Activated B cell treated with CpG ODN at 0.5 μM for 24 hours (primary cell): ENCODE measurements around the gene RMDN3. TPM values are rescaled to one million over a fixed set of nuclear protein-coding genes. Genes with fewer than 3 reads are reported as not detected.

Experiments used
- ATAC-seq: fragments of 200-7000 bp; cut with Tn5 transposase; one replicate; pipeline ENCODE4 v1.10.0; 2021; ENCODE audit warnings: low read depth, mild to moderate bottlenecking, moderate library complexity
- CTCF ChIA-PET: fragments of 350-600 bp; sonication (Branson Sonifier 250); formaldehyde crosslinking; loops from one replicate; lab custom pipeline; 2021; ENCODE audit warnings: antibody characterized with exemption; lab: Charles Lee
- POLR2A ChIA-PET: fragments of 350-600 bp; sonication (Branson Sonifier 250); formaldehyde crosslinking; loops from one replicate; lab custom pipeline; 2021; ENCODE audit warnings: antibody characterized with exemption; lab: Charles Lee
- DNase-seq: peaks from one replicate; pipeline ENCODE4 v3.0.0; 2022
- H3K27ac Mint-ChIP-seq: one replicate; pipeline ENCODE4 v1.8.0; 2020; ENCODE audit warnings: mixed read lengths
- H3K27me3 Mint-ChIP-seq: one replicate; pipeline ENCODE4 v1.8.0; 2021; ENCODE audit warnings: mixed read lengths
- H3K36me3 Mint-ChIP-seq: one replicate; pipeline ENCODE4 v1.8.0; 2021; ENCODE audit warnings: low read depth, mixed read lengths
- H3K4me1 Mint-ChIP-seq: one replicate; pipeline ENCODE4 v1.8.0; 2021; ENCODE audit warnings: mixed read lengths
- H3K4me3 Mint-ChIP-seq: one replicate; pipeline ENCODE4 v1.8.0; 2020; ENCODE audit warnings: mild to moderate bottlenecking, mixed read lengths
- H3K9me3 Mint-ChIP-seq: one replicate; pipeline ENCODE4 v1.8.0; 2020; ENCODE audit warnings: mixed read lengths
- CTCF ChIP-seq: fragments of 200-600 bp; IDR thresholded peaks from one replicate; pipeline ENCODE4 v1.8.0; 2022; ENCODE audit warnings: antibody characterized with exemption, mild to moderate bottlenecking
- intact Hi-C: fragments of 100-400 bp; cut with micrococcal nuclease; formaldehyde crosslinking; loops from one replicate; pipeline ENCODE4 v1.15.1; 2024
- total RNA-seq: library from RNA; stranded (reverse); gene quantifications from 2 replicates; pipeline ENCODE4 v1.2.3, GENCODE V29; 2022

RMDN3 gene
- total RNA-seq, 1 donor from 2014 or later, result 25.6 TPM

- TF ChIP-seq CTCF, result no peak
- Mint-ChIP-seq H3K36me3 (no peaks in the 10 kb centered on the region), H3K27me3 (no peaks in the 10 kb centered on the region), H3K4me3 (peak overlapping the region; percentile 85), H3K4me1 (peaks cover 26% of the 10 kb centered on the region), H3K9me3 (no peaks in the 10 kb centered on the region), H3K27ac (peak overlapping the region; percentile 68)
- DNase-seq (peak; percentile 34), ATAC-seq (peak; percentile 18)
- ChIA-PET CTCF (interaction anchor here (1.0 kb wide), 1 partner anchor 20 kb away, joined by 4 read pairs; no protein-coding TSS in a partner anchor), POLR2A (interaction anchor here (0.7 to 2.2 kb wide), 6 partner anchors 13 to 353 kb away, joined by 3 to 7 read pairs (median 4); partner anchors contain the start of genes INO80, RAD51 and RPUSD2)
- intact Hi-C loops, result no loop called here
Observed at GRCh38 chr15:40762919-40763800, 8.1 kb upstream of the RMDN3 start.

- no peaks in the 10 kb centered on the region for H3K9me3 Mint-ChIP-seq
- TF ChIP-seq CTCF, result no peak
- H3K36me3 Mint-ChIP-seq, result peaks cover under 1% of the 10 kb centered on the region
- ATAC-seq (no peak), DNase-seq (no peak)
- ChIA-PET POLR2A (interaction anchor here (6.2 kb wide), 1 partner anchor 10 kb away, joined by 30 read pairs; the partner anchor contains the start of gene C15orf62), CTCF (no interaction called here)
- peaks cover 20% of the 10 kb centered on the region for H3K4me1 Mint-ChIP-seq
- H3K27me3 Mint-ChIP-seq, result no peaks in the 10 kb centered on the region
- intact Hi-C loops, result no loop called here
- no peak overlapping the region for H3K4me3 Mint-ChIP-seq
- no peak overlapping the region for H3K27ac Mint-ChIP-seq
Observed at GRCh38 chr15:40759961-40760360, 4.9 kb upstream of the RMDN3 start.

- ATAC-seq, result no peak
Observed at GRCh38 chr15:40756938-40757337, 1.9 kb upstream of the RMDN3 start.

GRCh38 chr15:40755812-40756208, 756 bp upstream of the RMDN3 start:
- peaks cover 22% of the 10 kb centered on the region for H3K36me3 Mint-ChIP-seq
- peak overlapping the region; percentile 90 for H3K4me3 Mint-ChIP-seq
- intact Hi-C loops, result loop anchor here (1.0 to 2.0 kb wide), 6 partner anchors 8 to 138 kb away; partner anchors contain the start of genes C15orf62, DNAJC17, GCHFR and VPS18
- ChIA-PET CTCF (interaction anchor here (1.3 to 2.0 kb wide), 2 partner anchors 13 to 26 kb away, joined by 5 to 7 read pairs; partner anchors contain the start of gene C15orf62), POLR2A (interaction anchor here (0.6 to 6.2 kb wide), 3 partner anchors 14 to 197 kb away, joined by 5 to 30 read pairs (median 5); partner anchors contain the start of genes C15orf62 and CHAC1)
- H3K27ac Mint-ChIP-seq, result peak overlapping the region; percentile 91
- no peaks in the 10 kb centered on the region for H3K9me3 Mint-ChIP-seq
- no peak for DNase-seq
- no peak for TF ChIP-seq CTCF
- H3K27me3 Mint-ChIP-seq, result no peaks in the 10 kb centered on the region
- no peak for ATAC-seq
- peaks cover 25% of the 10 kb centered on the region for H3K4me1 Mint-ChIP-seq

More at GRCh38 chr15:40756938-40757337, 1.9 kb upstream of the RMDN3 start:
- no peak for DNase-seq
- POLR2A ChIA-PET, result interaction anchor here (0.5 to 6.2 kb wide), 3 partner anchors 13 to 196 kb away, joined by 5 to 30 read pairs (median 5); partner anchors contain the start of genes C15orf62 and CHAC1
- Mint-ChIP-seq H3K4me3 (no peak overlapping the region), H3K36me3 (peaks cover 12% of the 10 kb centered on the region), H3K27me3 (no peaks in the 10 kb centered on the region), H3K4me1 (peaks cover 25% of the 10 kb centered on the region), H3K9me3 (no peaks in the 10 kb centered on the region), H3K27ac (no peak overlapping the region)
- intact Hi-C loops, result no loop called here
- no peak for TF ChIP-seq CTCF
- CTCF ChIA-PET, result interaction anchor here (0.7 to 2.0 kb wide), 3 partner anchors 12 to 28 kb away, joined by 3 to 7 read pairs (median 5); partner anchors contain the start of gene C15orf62

GRCh38 chr15:40754574-40754882, 526 bp downstream of the RMDN3 start:
- ATAC-seq (peak; percentile 3), DNase-seq (no peak)
- Mint-ChIP-seq H3K9me3 (no peaks in the 10 kb centered on the region), H3K27me3 (no peaks in the 10 kb centered on the region), H3K4me1 (peaks cover 25% of the 10 kb centered on the region), H3K4me3 (peak overlapping the region; percentile 90), H3K27ac (peak overlapping the region; percentile 91), H3K36me3 (peaks cover 30% of the 10 kb centered on the region)
- POLR2A ChIA-PET, result interaction anchor here (0.6 to 1.0 kb wide), 2 partner anchors 28 to 190 kb away, joined by 3 to 5 read pairs; partner anchors contain the start of gene CCDC32
- CTCF ChIA-PET, result interaction anchor here (1.0 kb wide), 1 partner anchor 28 kb away, joined by 3 read pairs; no protein-coding TSS in a partner anchor
- no peak for TF ChIP-seq CTCF
- intact Hi-C loops, result loop anchor here (2.0 kb wide), 1 partner anchor 28 kb away; no protein-coding TSS in a partner anchor
